Esophagus (tissue), 2 donors: ENCODE data around the gene SHTN1. TPM values are rescaled to one million over a fixed set of nuclear protein-coding genes. Genes with fewer than 3 reads are reported as not detected.

Experiments used
- H3K27ac ChIP-seq, 2 donors: one replicate each; pipeline ENCODE4 v1.5.1; 2013; ENCODE audit warnings: low read depth in 2 of 2, mild to moderate bottlenecking in 2 of 2, inconsistent platforms in 1 of 2, low read length in 1 of 2, moderate library complexity in 1 of 2
- H3K27me3 ChIP-seq, 2 donors: one replicate each; pipeline ENCODE4 v1.6.1; 2013; ENCODE audit warnings: low read length in 2 of 2, control low read depth in 1 of 2, mild to moderate bottlenecking in 1 of 2; ENCODE audit not compliant: insufficient read depth in 2 of 2, control insufficient read depth in 1 of 2
- H3K36me3 ChIP-seq, 2 donors: one replicate each; pipeline ENCODE4 v1.6.1; 2013; ENCODE audit warnings: low read length in 1 of 2; ENCODE audit not compliant: control insufficient read depth in 2 of 2, insufficient read depth in 2 of 2
- H3K4me1 ChIP-seq, 2 donors: one replicate each; pipeline ENCODE4 v1.6.1; 2013; ENCODE audit warnings: low read length in 1 of 2; ENCODE audit not compliant: control insufficient read depth in 2 of 2, insufficient read depth in 2 of 2
- H3K4me3 ChIP-seq, 2 donors: one replicate each; pipeline ENCODE4 v1.5.1; 2013; ENCODE audit warnings: low read length in 2 of 2, mild to moderate bottlenecking in 2 of 2, low read depth in 1 of 2, moderate library complexity in 1 of 2
- H3K9me3 ChIP-seq, 2 donors: one replicate each; pipeline ENCODE4 v1.6.1; 2013; ENCODE audit warnings: mild to moderate bottlenecking in 2 of 2, low read depth in 1 of 2, low read length in 1 of 2, moderate library complexity in 1 of 2; ENCODE audit not compliant: control insufficient read depth in 2 of 2, insufficient read depth in 1 of 2
- WGBS, 2 donors: extraction: QIAGEN DNeasy Blood & Tissue Kit; methylation state at CpG; one replicate each; pipeline ENCODE4 v1.1.7; 2013; 5-methylcytosine and 5-hydroxymethylcytosine counted together
- polyA plus RNA-seq, 2 donors: library from polyadenylated mRNA; stranded (reverse); fragments of 200-250 nt; gene quantifications; one replicate each; pipeline ENCODE4 v1.2.3, GENCODE V29; 2013
- donor health status: healthy with polysubstance abuse.
- donor health status: Bipolar disorder and iron deficiency.

Gene SHTN1
- polyA plus RNA-seq, 2 donors: 6.1 to 6.5 TPM

DNA sequence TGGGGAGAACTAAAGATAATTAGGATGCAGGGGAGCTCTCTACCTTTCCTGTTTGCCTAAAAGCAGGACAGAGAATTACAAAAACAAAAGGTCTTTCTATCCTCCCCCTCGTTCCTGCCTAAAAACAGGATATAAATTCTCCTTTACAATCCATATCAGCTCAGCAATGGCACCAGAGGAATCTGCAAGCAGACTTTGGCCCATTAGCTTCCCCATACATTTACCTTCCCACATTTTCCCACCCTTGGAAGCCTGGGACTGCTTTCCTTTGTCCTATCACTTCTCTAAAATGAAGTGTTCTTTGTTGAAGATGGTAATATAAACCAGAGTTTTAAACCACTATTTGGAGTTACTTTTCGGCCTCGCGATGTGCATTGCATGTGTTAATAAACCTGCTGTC, 15.5 kb downstream of the SHTN1 start:
- Histone ChIP-seq H3K27ac (no peak overlapping the region), H3K36me3 (no peaks in the 10 kb centered on the region), H3K9me3 (no peaks in the 10 kb centered on the region), H3K27me3 (no peaks in the 10 kb centered on the region), H3K4me3 (no peak overlapping the region), H3K4me1 (no peaks in the 10 kb centered on the region)
- 86 to 90% methylated on average over 4 of the region's 4 CpGs for WGBS, 2 donors

DNA sequence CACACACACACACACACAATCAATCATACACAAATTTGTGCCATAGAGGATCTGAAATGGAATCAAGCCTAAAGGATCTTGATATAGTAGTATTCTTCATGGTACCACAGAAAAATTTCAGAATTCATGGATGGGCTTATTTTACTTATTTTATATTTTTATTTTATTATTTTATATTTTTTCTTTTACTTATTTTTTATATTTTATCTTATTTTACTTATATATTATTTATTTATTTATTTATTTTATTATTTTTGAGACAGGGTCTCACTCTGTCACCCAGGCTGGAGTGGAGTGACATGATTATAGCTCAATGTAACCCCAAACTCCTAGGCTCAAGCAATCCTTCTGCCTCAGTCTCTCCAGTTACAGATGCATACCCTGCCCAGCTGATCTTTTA, 16.7 kb downstream of the SHTN1 start:
- H3K27ac ChIP-seq: no peak overlapping the region
- H3K36me3 ChIP-seq: no peaks in the 10 kb centered on the region
- H3K4me3 ChIP-seq: no peak overlapping the region
- no peaks in the 10 kb centered on the region for H3K4me1 ChIP-seq
- no peaks in the 10 kb centered on the region for H3K9me3 ChIP-seq
- no peaks in the 10 kb centered on the region for H3K27me3 ChIP-seq

- no peak overlapping the region for H3K4me3 ChIP-seq
- no peaks in the 10 kb centered on the region for H3K36me3 ChIP-seq
- no peak overlapping the region for H3K27ac ChIP-seq
- 79 to 87% methylated on average over 2 of the region's 2 CpGs for WGBS, 2 donors
- H3K4me1 ChIP-seq: no peaks in the 10 kb centered on the region
- no peaks in the 10 kb centered on the region for H3K9me3 ChIP-seq
- no peaks in the 10 kb centered on the region for H3K27me3 ChIP-seq
Measured at GRCh38 chr10:116985611-116986010, 19.4 kb downstream of the SHTN1 start.

DNA sequence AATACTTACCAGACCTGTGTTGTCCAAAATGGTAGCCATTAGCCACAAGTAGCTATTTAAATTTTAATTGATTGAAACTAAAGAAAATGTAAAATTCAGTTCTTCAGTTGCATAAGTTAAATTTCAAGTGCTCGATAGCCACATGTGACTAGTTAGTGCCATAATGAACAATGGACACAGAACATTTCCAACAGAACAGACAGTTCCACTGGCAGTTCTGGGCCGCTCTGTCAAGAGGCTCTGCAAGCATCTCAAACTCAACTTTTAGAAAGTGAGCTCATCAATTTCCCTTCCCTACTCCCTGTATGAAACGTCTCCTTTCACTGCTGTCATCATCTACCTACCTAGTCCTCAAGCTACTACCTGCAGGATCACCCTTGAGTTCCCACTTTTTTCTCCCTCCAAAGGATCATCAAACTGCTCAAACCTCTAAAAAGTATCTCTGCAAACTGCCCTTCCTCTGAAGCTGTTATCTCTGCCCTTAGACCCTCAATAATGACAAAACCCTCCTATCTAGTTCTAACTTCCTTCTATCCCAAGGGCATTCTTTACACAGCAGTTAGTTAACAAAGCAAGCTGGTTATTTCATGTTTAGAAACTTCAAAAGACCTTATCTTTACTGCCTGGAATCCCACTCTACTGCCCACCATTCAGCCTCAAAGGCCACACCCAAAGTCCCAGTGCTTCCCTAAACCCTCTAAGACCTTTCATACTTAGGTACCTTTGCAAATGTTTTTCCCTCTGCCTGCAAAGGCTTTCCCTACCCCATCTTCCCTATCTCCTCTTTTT, 20.6 kb downstream of the SHTN1 start:
- Histone ChIP-seq H3K27ac (no peak overlapping the region), H3K9me3 (no peaks in the 10 kb centered on the region), H3K27me3 (no peaks in the 10 kb centered on the region), H3K4me1 (no peaks in the 10 kb centered on the region), H3K4me3 (no peak overlapping the region), H3K36me3 (no peaks in the 10 kb centered on the region)
- 86 to 87% methylated on average over 3 of the region's 3 CpGs for WGBS, 2 donors

- Histone ChIP-seq H3K9me3 (no peaks in the 10 kb centered on the region), H3K36me3 (no peaks in the 10 kb centered on the region), H3K4me1 (no peaks in the 10 kb centered on the region), H3K27me3 (no peaks in the 10 kb centered on the region), H3K4me3 (no peak overlapping the region), H3K27ac (no peak overlapping the region)
- 71 to 81% methylated on average over 3 of the region's 3 CpGs for WGBS, 2 donors
Measured at GRCh38 chr10:116980041-116980440, 24.9 kb downstream of the SHTN1 start.

DNA sequence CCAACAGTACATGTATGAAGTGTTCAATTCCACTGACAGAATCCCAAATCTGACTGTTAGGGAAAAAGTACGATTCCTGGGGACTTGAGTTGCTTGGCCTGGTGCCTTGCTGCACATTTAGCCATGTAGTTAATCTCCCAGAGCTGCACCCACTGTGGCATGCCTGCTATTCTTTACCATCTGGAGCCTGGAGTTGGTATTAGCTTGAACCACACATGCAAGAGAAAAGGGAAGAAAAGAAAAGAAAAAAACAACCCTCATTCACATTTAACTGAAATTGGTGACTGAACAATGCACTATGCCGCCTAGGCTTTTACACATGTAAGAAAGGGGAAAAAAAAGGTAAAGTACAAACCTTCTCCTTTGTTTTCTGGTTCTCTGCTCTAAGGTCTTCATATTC, 26.1 kb downstream of the SHTN1 start:
- H3K4me1 ChIP-seq: no peaks in the 10 kb centered on the region
- H3K9me3 ChIP-seq: no peaks in the 10 kb centered on the region
- 81 to 93% methylated on average over 2 of the region's 2 CpGs for WGBS, 2 donors
- H3K27me3 ChIP-seq: no peaks in the 10 kb centered on the region
- no peaks in the 10 kb centered on the region for H3K36me3 ChIP-seq
- no peak overlapping the region for H3K27ac ChIP-seq
- H3K4me3 ChIP-seq: no peak overlapping the region

DNA sequence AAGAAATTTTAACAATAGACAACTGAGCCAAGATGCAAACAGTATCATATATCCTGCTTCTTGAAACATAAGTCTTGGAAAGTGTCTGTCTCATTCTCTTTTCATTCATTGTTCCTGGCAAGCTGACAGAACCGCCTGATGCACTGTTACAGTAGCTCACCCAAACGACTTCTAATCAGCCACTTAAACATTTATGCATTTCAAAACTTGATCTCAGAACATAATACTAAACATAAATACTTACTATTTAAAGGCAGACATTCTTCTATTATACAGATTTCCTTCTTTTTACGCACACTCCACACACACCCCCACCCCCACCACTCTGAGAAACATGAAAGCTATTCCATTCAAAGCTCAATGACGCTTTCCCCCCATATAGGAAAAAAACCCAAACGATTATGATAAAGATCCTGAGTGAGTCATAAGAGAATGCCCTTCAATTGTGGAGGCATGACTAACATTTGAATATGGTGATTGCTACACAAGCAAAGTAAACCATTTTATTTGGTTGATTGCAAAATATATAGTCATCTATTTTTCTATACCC, 30.5 kb downstream of the SHTN1 start:
- Histone ChIP-seq H3K36me3 (no peaks in the 10 kb centered on the region), H3K9me3 (no peaks in the 10 kb centered on the region), H3K4me3 (no peak overlapping the region), H3K27ac (no peak overlapping the region), H3K27me3 (no peaks in the 10 kb centered on the region), H3K4me1 (no peaks in the 10 kb centered on the region)
- WGBS, 2 donors: 39 to 51% methylated on average over 5 of the region's 5 CpGs

GRCh38 chr10:116973946-116974455, 31.0 kb downstream of the SHTN1 start:
- no peaks in the 10 kb centered on the region for H3K27me3 ChIP-seq
- H3K4me3 ChIP-seq: no peak overlapping the region
- no peaks in the 10 kb centered on the region for H3K4me1 ChIP-seq
- no peaks in the 10 kb centered on the region for H3K36me3 ChIP-seq
- H3K27ac ChIP-seq: no peak overlapping the region
- H3K9me3 ChIP-seq: no peaks in the 10 kb centered on the region

DNA sequence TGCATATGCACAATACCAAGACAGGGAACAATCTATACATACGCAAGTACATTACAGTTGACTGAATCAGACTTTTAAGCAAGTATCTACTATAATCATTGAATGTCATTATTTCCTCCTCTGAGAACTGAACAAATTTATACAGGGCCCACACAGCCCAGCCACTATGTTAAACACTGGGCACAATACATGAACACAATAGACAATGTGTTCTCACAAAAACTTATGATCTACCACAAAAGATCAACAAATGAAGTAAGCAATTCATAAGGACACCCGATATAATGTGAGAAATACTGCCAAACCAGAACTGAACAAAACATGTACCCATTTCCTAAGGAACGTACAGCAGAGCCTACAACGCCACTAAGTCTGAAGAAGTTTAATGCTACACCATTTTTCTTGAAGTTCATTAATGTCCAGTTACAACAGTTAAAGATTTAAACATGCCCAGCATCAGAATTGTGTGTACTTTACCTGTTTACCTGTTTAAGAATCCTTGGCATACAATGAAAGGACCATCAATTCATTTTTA, 31.5 kb downstream of the SHTN1 start:
- H3K27ac ChIP-seq: no peak overlapping the region
- no peak overlapping the region for H3K4me3 ChIP-seq
- H3K9me3 ChIP-seq: no peaks in the 10 kb centered on the region
- no peaks in the 10 kb centered on the region for H3K4me1 ChIP-seq
- no peaks in the 10 kb centered on the region for H3K36me3 ChIP-seq
- 85 to 90% methylated on average over 4 of the region's 4 CpGs for WGBS, 2 donors
- no peaks in the 10 kb centered on the region for H3K27me3 ChIP-seq

DNA sequence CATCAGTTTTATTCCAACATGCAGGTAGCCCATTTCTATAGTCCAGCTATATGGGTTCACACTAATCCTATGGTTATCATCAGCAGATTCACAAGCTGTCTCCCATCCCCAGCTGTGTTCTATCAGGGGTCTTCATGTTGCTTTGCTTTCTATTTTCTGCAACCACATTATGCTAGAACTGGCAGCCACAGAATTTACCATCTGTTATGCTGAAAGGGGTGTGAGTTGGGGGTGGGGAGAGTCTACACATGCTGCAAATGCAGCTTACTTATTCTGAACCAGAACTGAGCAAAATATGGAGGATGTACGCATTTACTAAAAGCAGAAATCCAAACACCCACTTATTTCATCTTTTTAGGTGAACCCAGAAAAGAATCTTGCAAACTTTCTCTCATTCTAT, 32.9 kb downstream of the SHTN1 start:
- no peaks in the 10 kb centered on the region for H3K27me3 ChIP-seq
- WGBS, 2 donors: 83 to 98% methylated on average over 1 of the region's 1 CpG
- H3K4me3 ChIP-seq: no peak overlapping the region
- no peak overlapping the region for H3K27ac ChIP-seq
- H3K9me3 ChIP-seq: no peaks in the 10 kb centered on the region
- no peaks in the 10 kb centered on the region for H3K4me1 ChIP-seq
- H3K36me3 ChIP-seq: no peaks in the 10 kb centered on the region
